ENCODE data around the gene LDOC1. TPM values are rescaled to one million over a fixed set of nuclear protein-coding genes. Genes with fewer than 3 reads are reported as not detected.
"Not testable (repeated sequence)": the region's sequence is repeated elsewhere in the genome, so short reads cannot be mapped to it uniquely, and the experiment has no call there.

Gene LDOC1
- total and polyA plus RNA-seq, 12 donors, result 6.4 to 65.9 (median 30.3) TPM

DNA sequence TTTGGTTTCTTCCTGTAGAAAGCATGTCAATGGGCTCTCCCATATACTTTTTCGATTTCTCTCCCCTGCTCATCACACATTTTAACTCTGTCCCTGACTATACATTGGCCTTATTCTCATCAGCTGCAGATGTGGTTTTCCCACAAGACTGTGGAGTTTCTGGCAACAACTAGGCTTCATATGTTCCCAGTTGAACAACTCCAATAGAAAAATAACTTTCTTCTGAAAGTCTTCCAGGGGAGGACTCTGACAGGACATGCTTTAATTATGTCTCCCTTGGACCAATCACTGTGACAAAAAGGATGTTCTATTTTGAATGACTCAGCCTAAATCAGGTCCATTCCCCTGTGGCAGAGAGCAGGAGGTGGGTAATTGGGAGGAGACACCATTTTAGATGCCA lies 37.3 kb upstream of the LDOC1 start:
- Histone ChIP-seq H3K4me1 (replicated peaks in 1 of 2) (no peaks in the 10 kb centered on the region), H3K36me3 (replicated peaks in 1 of 2) (no peaks in the 10 kb centered on the region), H3K4me3 (no peak overlapping the region), H3K27ac (no peak overlapping the region), H3K9me3 (replicated peaks in 1 of 3) (no peaks in the 10 kb centered on the region), H3K27me3 (peaks cover 3% of the 10 kb centered on the region)
- 62 to 81% (median 72%) methylated on average over 1 of the region's 1 CpG for WGBS, 4 donors
- no peak for DNase-seq
- TF ChIP-seq POLR2A (IDR thresholded peaks at IDR 0.05), result no peak
- TF ChIP-seq, protein P1, sequence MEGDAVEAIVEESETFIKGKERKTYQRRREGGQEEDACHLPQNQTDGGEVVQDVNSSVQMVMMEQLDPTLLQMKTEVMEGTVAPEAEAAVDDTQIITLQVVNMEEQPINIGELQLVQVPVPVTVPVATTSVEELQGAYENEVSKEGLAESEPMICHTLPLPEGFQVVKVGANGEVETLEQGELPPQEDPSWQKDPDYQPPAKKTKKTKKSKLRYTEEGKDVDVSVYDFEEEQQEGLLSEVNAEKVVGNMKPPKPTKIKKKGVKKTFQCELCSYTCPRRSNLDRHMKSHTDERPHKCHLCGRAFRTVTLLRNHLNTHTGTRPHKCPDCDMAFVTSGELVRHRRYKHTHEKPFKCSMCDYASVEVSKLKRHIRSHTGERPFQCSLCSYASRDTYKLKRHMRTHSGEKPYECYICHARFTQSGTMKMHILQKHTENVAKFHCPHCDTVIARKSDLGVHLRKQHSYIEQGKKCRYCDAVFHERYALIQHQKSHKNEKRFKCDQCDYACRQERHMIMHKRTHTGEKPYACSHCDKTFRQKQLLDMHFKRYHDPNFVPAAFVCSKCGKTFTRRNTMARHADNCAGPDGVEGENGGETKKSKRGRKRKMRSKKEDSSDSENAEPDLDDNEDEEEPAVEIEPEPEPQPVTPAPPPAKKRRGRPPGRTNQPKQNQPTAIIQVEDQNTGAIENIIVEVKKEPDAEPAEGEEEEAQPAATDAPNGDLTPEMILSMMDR (IDR thresholded peaks at IDR 0.05), result no peak
- intact Hi-C loops (cut with DNase I), result no loop called here

DNA sequence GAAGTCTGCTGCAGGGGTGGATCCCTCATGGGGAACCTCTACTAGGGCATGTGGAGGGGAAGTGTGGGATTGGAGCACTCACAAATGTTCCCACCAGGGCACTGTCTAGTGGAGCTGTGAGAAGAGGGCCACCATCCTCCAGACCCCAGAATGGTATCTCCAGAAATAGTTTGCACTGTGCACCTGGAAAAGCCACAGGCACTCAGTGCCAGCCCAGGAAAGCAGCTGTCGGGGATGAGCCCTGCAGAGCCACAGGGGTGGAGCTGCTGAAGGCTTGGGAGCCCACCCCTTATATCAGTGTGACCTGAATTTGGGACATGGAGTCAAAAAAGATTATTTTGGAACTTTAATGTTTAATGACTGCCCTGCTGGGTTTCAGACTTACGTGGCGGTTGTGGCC lies 25.0 kb upstream of the LDOC1 start:
- no peaks in the 10 kb centered on the region for H3K4me1 ChIP-seq (replicated peaks in 1 of 2)
- H3K27ac ChIP-seq, result no peak overlapping the region
- DNase-seq, result no peak
- H3K9me3 ChIP-seq (replicated peaks in 1 of 3), result no peaks in the 10 kb centered on the region
- no peak for TF ChIP-seq POLR2A (IDR thresholded peaks at IDR 0.05)
- TF ChIP-seq, protein P1 (IDR thresholded peaks at IDR 0.05), result no peak
- H3K4me3 ChIP-seq, result no peak overlapping the region
- intact Hi-C loops (cut with DNase I), result no loop called here
- H3K27me3 ChIP-seq, result no peaks in the 10 kb centered on the region
- no peaks in the 10 kb centered on the region for H3K36me3 ChIP-seq (replicated peaks in 1 of 2)
- 80 to 93% (median 84%) methylated on average over 2 to 3 of the region's 3 CpGs for WGBS, 4 donors

- WGBS, 4 donors, result 91% methylated on average over 13 to 24 of the region's 24 CpGs; no CpG with 5 or more reads in 2 of the 4 donors
- H3K27ac ChIP-seq; H3K4me3 ChIP-seq; H3K4me1 ChIP-seq (replicated peaks in 1 of 2); H3K27me3 ChIP-seq; H3K9me3 ChIP-seq (replicated peaks in 1 of 3); DNase-seq; intact Hi-C loops (cut with DNase I); H3K36me3 ChIP-seq (replicated peaks in 1 of 2): not testable (repeated sequence)
Measured at GRCh38 chrX:141188573-141188972, 11.6 kb upstream of the LDOC1 start.

- H3K9me3 ChIP-seq (replicated peaks in 1 of 3), result no peaks in the 10 kb centered on the region
- no peaks in the 10 kb centered on the region for H3K27me3 ChIP-seq
- TF ChIP-seq, protein P1 (IDR thresholded peaks at IDR 0.05), result no peak
- TF ChIP-seq POLR2A (IDR thresholded peaks at IDR 0.05), result no peak
- 68 to 89% (median 79%) methylated on average over 5 of the region's 5 CpGs for WGBS, 4 donors
- intact Hi-C loops (cut with DNase I), result no loop called here
- DNase-seq, result no peak
- H3K27ac ChIP-seq, result no peak overlapping the region
- no peak overlapping the region for H3K4me3 ChIP-seq
- H3K4me1 ChIP-seq (replicated peaks in 1 of 2), result no peaks in the 10 kb centered on the region
- H3K36me3 ChIP-seq (replicated peaks in 1 of 2), result no peaks in the 10 kb centered on the region
Measured at GRCh38 chrX:141185366-141185765, 8.4 kb upstream of the LDOC1 start.

DNA sequence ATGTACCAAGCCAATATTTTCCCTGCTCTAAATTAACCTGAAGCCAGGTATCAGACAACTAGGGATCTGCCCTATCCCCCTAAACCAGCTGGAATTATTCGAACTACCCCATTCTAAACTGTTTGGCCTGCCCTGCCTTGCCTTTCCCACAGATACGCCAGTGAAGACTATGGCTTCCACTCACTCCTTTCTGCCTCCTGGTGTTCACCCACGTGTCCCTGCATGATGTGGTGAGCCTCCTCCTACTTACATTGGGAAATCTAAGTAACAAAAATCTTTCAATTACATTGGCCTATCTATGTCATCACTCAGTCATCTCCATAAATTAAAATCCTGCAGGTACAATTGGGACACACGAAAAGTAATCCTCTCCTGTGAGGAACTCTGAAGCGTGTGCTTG lies 6.1 kb upstream of the LDOC1 start:
- Histone ChIP-seq H3K27ac (no peak overlapping the region), H3K36me3 (replicated peaks in 1 of 2) (no peaks in the 10 kb centered on the region), H3K4me3 (no peak overlapping the region), H3K9me3 (replicated peaks in 1 of 3) (no peaks in the 10 kb centered on the region), H3K4me1 (replicated peaks in 1 of 2) (no peaks in the 10 kb centered on the region), H3K27me3 (no peaks in the 10 kb centered on the region)
- no peak for DNase-seq
- TF ChIP-seq POLR2A (IDR thresholded peaks at IDR 0.05), result no peak
- TF ChIP-seq, protein P1 (IDR thresholded peaks at IDR 0.05), result no peak
- 62 to 83% (median 63%) methylated on average over 5 of the region's 5 CpGs for WGBS, 4 donors
- intact Hi-C loops (cut with DNase I), result no loop called here
